Neural cell (in vitro differentiated cells): ENCODE data around the gene SAMD14. TPM values are rescaled to one million over a fixed set of nuclear protein-coding genes. Genes with fewer than 3 reads are reported as not detected.
A peak's percentile ranks its signal among the peaks of the same experiment; 100 is the strongest.

Experiments
- H2AFZ ChIP-seq: fragments of 200-600, 300-800 bp; sonication (generic), shearing (Covaris generic); 2 replicates; pipeline ENCODE4 v1.6.0; 2014; ENCODE audit warnings: low read depth, mild to moderate bottlenecking, antibody characterized with exemption, low read length, moderate library complexity
- H3F3A ChIP-seq: fragments of 200-600 bp; shearing (Covaris generic); 2 replicates; pipeline ENCODE4 v1.6.1; 2016; ENCODE audit warnings: mild to moderate bottlenecking, moderate library complexity, mixed read lengths, antibody characterized with exemption, low read length; ENCODE audit not compliant: insufficient read depth, poor library complexity, severe bottlenecking
- H3K27ac ChIP-seq: fragments of 200-600, 300-800 bp; sonication (generic), shearing (Covaris generic); 2 replicates; pipeline ENCODE4 v1.5.1; 2014; ENCODE audit warnings: mild to moderate bottlenecking, low read length, moderate library complexity
- H3K27me3 ChIP-seq: fragments of 300-800, 200-600 bp; sonication (generic), shearing (Covaris generic); 2 replicates; pipeline ENCODE4 v1.6.0; 2014; ENCODE audit warnings: mild to moderate bottlenecking, low read depth, low read length, moderate library complexity; ENCODE audit not compliant: insufficient read depth
- H3K36me3 ChIP-seq: fragments of 300-800, 200-600 bp; sonication (generic), shearing (Covaris generic); 2 replicates; pipeline ENCODE4 v1.5.1; 2014; ENCODE audit warnings: mild to moderate bottlenecking, antibody characterized with exemption, low read length, moderate library complexity; ENCODE audit not compliant: insufficient read depth
- H3K4me2 ChIP-seq: fragments of 300-800, 200-600 bp; sonication (generic), shearing (Covaris generic); 2 replicates; pipeline ENCODE4 v1.6.0; 2014; ENCODE audit warnings: mild to moderate bottlenecking, low read length
- H3K4me3 ChIP-seq: fragments of 300-800, 200-600 bp; sonication (generic), shearing (Covaris generic); 2 replicates; pipeline ENCODE4 v1.5.1; 2014; ENCODE audit warnings: mild to moderate bottlenecking, low read length, moderate library complexity
- H3K79me2 ChIP-seq: fragments of 200-600 bp; shearing (Covaris generic); replicated peaks from 2 replicates; pipeline ENCODE4 v1.6.0; 2014; ENCODE audit warnings: mild to moderate bottlenecking, low read length, moderate library complexity; ENCODE audit not compliant: insufficient read depth
- H3K9ac ChIP-seq: fragments of 300-800, 200-600 bp; sonication (generic), shearing (Covaris generic); 2 replicates; pipeline ENCODE4 v1.6.1; 2016; ENCODE audit warnings: mild to moderate bottlenecking, low read length, mixed read lengths
- H3K9me2 ChIP-seq: fragments of 200-600 bp; shearing (Covaris generic); 2 replicates; pipeline ENCODE4 v1.6.1; 2016; ENCODE audit warnings: mild to moderate bottlenecking, low read length, mixed read lengths; ENCODE audit not compliant: insufficient read depth
- H3K9me3 ChIP-seq: fragments of 200-600, 300-800 bp; sonication (generic), shearing (Covaris generic); 2 replicates; pipeline ENCODE4 v1.6.1; 2016; ENCODE audit warnings: mild to moderate bottlenecking, mixed run types, low read length, moderate library complexity, mixed read lengths
- H4K20me1 ChIP-seq: fragments of 200-600 bp; shearing (Covaris generic); 2 replicates; pipeline ENCODE4 v1.6.1; 2016; ENCODE audit warnings: mild to moderate bottlenecking, mixed run types; ENCODE audit not compliant: insufficient read depth
- CTCF ChIP-seq: fragments of 450-650 bp; IDR thresholded peaks from 2 replicates; pipeline ENCODE4 v1.5.1; 2014; ENCODE audit warnings: antibody characterized with exemption, mild to moderate bottlenecking, moderate library complexity; ENCODE audit not compliant: poor library complexity, severe bottlenecking
- EP300 ChIP-seq: fragments of 450-650 bp; conservative IDR thresholded peaks from 2 replicates; pipeline ENCODE4 v1.6.1; 2014; ENCODE audit warnings: antibody characterized with exemption, mild to moderate bottlenecking, moderate library complexity; ENCODE audit not compliant: poor library complexity, severe bottlenecking
- EZH2 ChIP-seq: fragments of 200-600, 300-800 bp; shearing (Covaris generic), sonication (generic); IDR thresholded peaks from 2 replicates; pipeline ENCODE4 v1.6.1; 2014; ENCODE audit warnings: antibody characterized with exemption, low read length, borderline replicate concordance, mild to moderate bottlenecking; ENCODE audit not compliant: insufficient read depth, poor library complexity, severe bottlenecking
- MXI1 ChIP-seq: fragments of 450-650 bp; conservative IDR thresholded peaks from 2 replicates; pipeline ENCODE4 v1.6.1; 2014; ENCODE audit warnings: antibody characterized with exemption, mild to moderate bottlenecking; ENCODE audit not compliant: poor library complexity, severe bottlenecking
- POLR2AphosphoS5 ChIP-seq: IDR thresholded peaks from 2 replicates; pipeline ENCODE4 v1.6.1; 2012
- RAD21 ChIP-seq: fragments of 450-650 bp; conservative IDR thresholded peaks from 2 replicates; pipeline ENCODE4 v1.6.1; 2014; ENCODE audit warnings: antibody characterized with exemption, mild to moderate bottlenecking, moderate library complexity
- REST ChIP-seq: IDR thresholded peaks from 2 replicates; pipeline ENCODE4 v1.6.1; 2012; ENCODE audit warnings: borderline replicate concordance
- SMC3 ChIP-seq: fragments of 450-650 bp; conservative IDR thresholded peaks from 2 replicates; pipeline ENCODE4 v1.6.1; 2014; ENCODE audit warnings: antibody characterized with exemption, mild to moderate bottlenecking, moderate library complexity; ENCODE audit not compliant: poor library complexity
- TAF1 ChIP-seq: IDR thresholded peaks from 2 replicates; pipeline ENCODE4 v1.6.1; 2012; ENCODE audit warnings: low read depth
- polyA minus RNA-seq: library from RNA; depleted of rRNA, polyadenylated mRNA; stranded (reverse); fragments of >200 nt; gene quantifications from 2 replicates; pipeline ENCODE4 v1.2.3, GENCODE V29; 2014
- polyA plus RNA-seq: library from polyadenylated mRNA; depleted of rRNA; stranded (reverse); fragments of >200 nt; gene quantifications from 2 replicates; pipeline ENCODE4 v1.2.3, GENCODE V29; 2014

Gene SAMD14
- polyA plus RNA-seq = 105 and 128 TPM in 2 replicates
- polyA minus RNA-seq = 77.2 and 83.0 TPM in 2 replicates

- H3K9ac ChIP-seq = peak within 1 kb of the TSS; percentile 99
Observed at GRCh38 chr17:50129728-50130558, at the start of gene SAMD14. Gene SAMD14 (minus strand): TSS chr17:50130160. CDS start chr17:50124959, 5,201 bp downstream.

More at GRCh38 chr17:50129728-50130558, at the start of gene SAMD14:
- peak within 1 kb of the TSS; percentile 95 for H3K27ac ChIP-seq
- H2AFZ ChIP-seq = peak within 1 kb of the TSS; percentile 14
- H3F3A ChIP-seq = no peaks in the 10 kb centered on the region
- peak within 1 kb of the TSS; percentile 71 for H3K4me2 ChIP-seq
- H3K9me2 ChIP-seq = no peaks in the 10 kb centered on the region
- H3K79me2 ChIP-seq = peaks cover 17% of the 10 kb centered on the region
- H3K27me3 ChIP-seq = no peaks in the 10 kb centered on the region
- no peaks in the 10 kb centered on the region for H3K36me3 ChIP-seq
- H3K4me3 ChIP-seq = peak within 1 kb of the TSS; percentile 94
- no peaks in the 10 kb centered on the region for H3K9me3 ChIP-seq
- TF ChIP-seq MXI1 (no peak), REST (no peak), SMC3 (no peak), EZH2 (no peak), EP300 (peak; percentile 14), CTCF (no peak), POLR2AphosphoS5 (peak; percentile 69), TAF1 (peak; percentile 39), RAD21 (peak; percentile 6)
- H4K20me1 ChIP-seq = no peaks in the 10 kb centered on the region
